Cardiac atrium fibroblast (primary cell): ENCODE data around the gene ALDH3A2. TPM values are rescaled to one million over a fixed set of nuclear protein-coding genes. Genes with fewer than 3 reads are reported as not detected.

Source experiments
- total RNA-seq: library from RNA; depleted of rRNA; stranded (reverse); fragments of >200 nt; gene quantifications from 2 replicates; pipeline ENCODE4 v1.2.3, GENCODE V29; 2015

ALDH3A2 gene
- 40.3 and 58.8 TPM in 2 replicates for total RNA-seq

DNA sequence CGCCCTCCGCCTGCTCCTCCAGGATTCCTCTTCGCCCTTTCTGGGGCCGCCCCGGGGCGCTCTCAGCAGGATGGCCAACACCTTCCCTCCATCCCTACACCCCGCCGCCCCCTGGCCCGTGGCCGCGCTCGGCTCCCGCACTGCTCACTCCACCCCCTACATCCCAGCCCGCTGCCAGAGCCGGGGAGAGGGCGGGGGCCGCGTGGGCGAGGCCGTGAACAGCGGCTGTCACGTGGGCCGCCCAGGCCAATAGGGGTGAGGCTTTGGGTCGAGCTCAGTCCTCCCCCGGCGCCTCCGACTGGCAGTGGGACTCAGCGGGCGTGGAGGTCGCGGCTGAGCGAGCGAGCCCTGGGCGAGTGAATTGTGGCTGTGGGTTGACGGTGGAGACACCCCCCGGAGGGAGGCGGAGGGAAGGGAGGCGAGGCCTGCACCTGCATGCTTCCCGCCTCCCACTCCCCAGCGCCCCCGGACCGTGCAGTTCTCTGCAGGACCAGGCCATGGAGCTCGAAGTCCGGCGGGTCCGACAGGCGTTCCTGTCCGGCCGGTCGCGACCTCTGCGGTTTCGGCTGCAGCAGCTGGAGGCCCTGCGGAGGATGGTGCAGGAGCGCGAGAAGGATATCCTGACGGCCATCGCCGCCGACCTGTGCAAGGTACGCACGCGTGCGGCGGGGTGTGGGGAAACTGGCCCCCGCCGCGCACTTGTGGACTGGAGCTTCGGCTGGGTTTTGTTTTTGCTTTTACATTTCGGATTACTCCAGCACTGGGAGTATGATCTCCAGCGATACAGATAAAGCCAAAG lies at the start of gene ALDH3A2:
TSS of gene ALDH3A2 (plus strand) at position 277 of the 799 bp plus-strand sequence. CDS start at position 498, 221 bp downstream.

DNA sequence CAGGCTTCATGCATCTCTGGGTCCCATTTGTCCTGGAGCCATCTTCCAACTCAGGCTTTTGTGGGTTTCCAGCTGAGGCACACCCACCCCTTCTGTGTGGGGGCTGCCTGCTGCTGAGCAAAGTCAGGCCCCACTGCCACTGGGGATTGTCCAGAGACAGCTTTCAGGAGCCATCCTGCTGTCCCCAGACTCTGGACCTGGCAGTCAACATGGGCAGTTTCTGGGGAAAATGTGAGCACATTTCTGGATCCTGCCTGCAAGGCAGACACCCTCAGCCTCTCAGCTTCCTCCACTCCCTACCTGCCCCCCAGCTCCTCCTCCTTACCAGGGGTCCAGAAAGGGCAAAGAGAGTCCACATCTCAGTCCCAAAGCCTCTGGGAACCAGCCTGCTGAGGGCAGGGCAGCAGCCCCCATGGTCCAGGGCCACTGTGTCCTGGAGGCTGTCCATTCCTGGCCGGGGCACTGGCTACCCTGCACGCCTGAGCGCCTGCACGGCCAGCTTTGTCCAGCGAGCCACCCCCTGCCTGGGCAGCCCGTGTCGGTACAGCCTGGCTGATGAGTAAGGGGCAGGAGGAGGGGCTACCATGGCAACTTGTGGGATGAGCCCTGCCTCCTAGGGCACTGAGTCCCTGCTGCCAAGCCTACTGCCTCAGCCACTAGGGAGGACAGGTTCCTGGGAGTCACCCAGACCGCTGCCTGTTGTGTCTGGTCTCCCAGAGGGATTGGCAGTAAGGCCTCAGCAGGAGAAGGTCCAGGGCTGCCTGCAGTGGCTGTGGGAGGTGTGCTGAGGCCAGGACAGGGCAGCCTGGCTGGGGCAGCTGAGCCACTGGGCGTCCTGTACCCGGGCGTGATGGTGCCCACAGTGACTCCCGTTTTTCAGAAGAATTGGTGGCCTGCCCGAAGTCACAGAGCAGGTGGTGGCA lies 67.8 kb downstream of the ALDH3A2 start, which contains the start of gene SLC47A2:
TSS of gene SLC47A2 (minus strand) at position 477 of the 923 bp plus-strand sequence. CDS start at position 448, 29 bp downstream.

Other genes with a start within 250 kb of the ALDH3A2 start
- 0.81 and 1.8 TPM in 2 replicates for gene RNF112, start 237.5 kb upstream of the ALDH3A2 start, total RNA-seq
- gene SLC47A1, start 114.9 kb upstream of the ALDH3A2 start, total RNA-seq: 3.4 and 9.6 TPM in 2 replicates
- not detected in 2 replicates for gene SLC47A2, start 67.8 kb downstream of the ALDH3A2 start, total RNA-seq
- 1.1 TPM in 1 of 2 replicates, not detected in the other for gene ALDH3A1, start 99.5 kb downstream of the ALDH3A2 start, total RNA-seq
- gene ULK2, start 219.2 kb downstream of the ALDH3A2 start, total RNA-seq: 7.1 and 15.7 TPM in 2 replicates